Measurements from ENCODE around the gene LSAMP. TPM values are rescaled to one million over a fixed set of nuclear protein-coding genes. Genes with fewer than 3 reads are reported as not detected.

Gene LSAMP
- total and polyA plus RNA-seq, 2 of the 4 experiments (the other 2 are of a cell fraction), result 7.9 to 8.0 TPM

DNA sequence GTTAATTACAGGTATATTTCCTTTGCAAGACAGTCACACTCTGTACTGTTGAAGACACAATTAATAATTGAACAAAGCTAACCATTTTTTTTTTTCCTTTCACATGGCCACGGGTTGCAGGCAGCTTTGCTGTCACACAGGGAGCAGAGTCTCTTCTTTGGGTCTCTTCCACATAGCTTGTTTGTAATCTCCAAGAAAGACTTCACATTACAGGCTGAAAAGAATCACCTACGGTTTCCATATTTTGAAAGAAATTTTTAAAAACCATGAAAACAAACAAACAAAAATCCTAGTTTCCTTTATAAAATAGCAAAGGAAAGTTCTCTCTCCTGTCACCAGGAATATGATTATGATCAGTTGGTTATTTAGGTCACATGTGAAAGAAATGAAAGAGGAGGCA lies 429.4 kb downstream of the LSAMP start:
- no peak overlapping the region for H3K56ac ChIP-seq (ENCODE audit: extremely low read depth, insufficient read depth, low read length)
- intact Hi-C loops (cut with micrococcal nuclease), result no loop called here
- ChIA-PET POLR2A (ENCODE audit: unreplicated experiment) (no interaction called here), CTCF (no interaction called here)
- no peak overlapping the region for H2AK5ac ChIP-seq (ENCODE audit: low read depth, low read length)
- no peaks in the 10 kb centered on the region for H3K79me1 ChIP-seq (ENCODE audit: low read depth in 1 of 2, low read length in 2 of 2)
- H3K9me3 ChIP-seq (ENCODE audit: control insufficient read depth, insufficient read depth, low read length), result no peaks in the 10 kb centered on the region
- no peak overlapping the region for H2BK120ac ChIP-seq (ENCODE audit: low read depth, low read length)
- no peaks in the 10 kb centered on the region for H3K9me1 ChIP-seq (ENCODE audit: insufficient read depth, low read length)
- BruUV-seq (replicated peaks), result no TSS peak
- H4K91ac ChIP-seq (ENCODE audit: insufficient read depth, low read depth, low read length), result no peak overlapping the region
- no peak overlapping the region for H2BK5ac ChIP-seq (ENCODE audit: low read depth, low read length, poor library complexity, severe bottlenecking)
- no peaks in the 10 kb centered on the region for H3K27me3 ChIP-seq (ENCODE audit: control insufficient read depth, insufficient read depth, low read length)
- no peak overlapping the region for H3K4me3 ChIP-seq (ENCODE audit: insufficient read depth, low read depth, low read length)
- H4K20me1 ChIP-seq (ENCODE audit: insufficient read depth, low read length), result no peaks in the 10 kb centered on the region
- no peak overlapping the region for H3K4ac ChIP-seq (ENCODE audit: low read depth, low read length)
- no peak overlapping the region for H3K9ac ChIP-seq (ENCODE audit: low read depth, low read length)
- H4K8ac ChIP-seq (ENCODE audit: low read depth in 2 of 2, low read length in 2 of 2), result no peak overlapping the region
- no peaks in the 10 kb centered on the region for H3K4me1 ChIP-seq (ENCODE audit: control insufficient read depth, insufficient read depth, low read length)
- DNase-seq, result no peak
- no peak overlapping the region for H2BK15ac ChIP-seq (ENCODE audit: low read depth, low read length)
- no peak overlapping the region for H2AFZ ChIP-seq (replicated peaks; ENCODE audit: low read length, poor library complexity)
- no peak for TF ChIP-seq MXI1 (IDR thresholded peaks at IDR 0.05; ENCODE audit: borderline replicate concordance, low read depth, low read length)
- TF ChIP-seq CHD1 (IDR thresholded peaks at IDR 0.05; ENCODE audit: low read depth, low read length), result no peak
- no peak overlapping the region for H3K14ac ChIP-seq (replicated peaks; ENCODE audit: low read depth, low read length)
- WGBS, 2 experiments (ENCODE audit: extremely low coverage in 2 of 2, insufficient read length in 1 of 2), result no CpG with 5 or more reads among the region's 2 CpGs
- H2AK9ac ChIP-seq (replicated peaks; ENCODE audit: low read depth, low read length, poor library complexity), result no peak overlapping the region
- H3K23ac ChIP-seq (ENCODE audit: low read depth, low read length), result no peak overlapping the region
- dilution Hi-C loops (cut with HindIII; ENCODE audit: low sequenced_read_pairs, unreplicated experiment), result no loop called here
- H2BK20ac ChIP-seq (ENCODE audit: low read depth, low read length), result no peak overlapping the region
- H3K36me3 ChIP-seq (ENCODE audit: control insufficient read depth, insufficient read depth, low read length), result no peaks in the 10 kb centered on the region
- in situ Hi-C loops (cut with MboI; ENCODE audit: low sequenced_read_pairs), result no loop called here
- no peak for ATAC-seq (ENCODE audit: low read depth)
- no peak overlapping the region for H3K4me2 ChIP-seq (ENCODE audit: low read depth, low read length)
- no peak overlapping the region for H3K27ac ChIP-seq (ENCODE audit: insufficient read depth, low read length)
- no peak overlapping the region for H3K18ac ChIP-seq (ENCODE audit: low read depth, low read length)
- H4K5ac ChIP-seq (ENCODE audit: low read depth, low read length), result no peak overlapping the region
